ENCODE measurements around the gene SCG3.

The SCG3 gene

GRCh38 chr15:51727141-51727897 lies 46.0 kb downstream of the SCG3 start:
- DNase-seq (ENCODE audit: low read depth, low spot score), result no peak

- no peak for DNase-seq (ENCODE audit: low read depth, low spot score)
Measured at GRCh38 chr15:51731549-51732267, 50.4 kb downstream of the SCG3 start.

GRCh38 chr15:51732646-51733045 lies 51.3 kb downstream of the SCG3 start:
- DNase-seq (ENCODE audit: low read depth, low spot score), result no peak

GRCh38 chr15:51735228-51736010 lies 54.1 kb downstream of the SCG3 start:
- DNase-seq (ENCODE audit: low read depth, low spot score), result no peak

GRCh38 chr15:51736069-51736468 lies 54.8 kb downstream of the SCG3 start:
- DNase-seq (ENCODE audit: low read depth, low spot score), result no peak

GRCh38 chr15:51736751-51737521 lies 55.6 kb downstream of the SCG3 start:
- no peak for DNase-seq (ENCODE audit: low read depth, low spot score)

- DNase-seq (ENCODE audit: low read depth, low spot score), result no peak
Measured at GRCh38 chr15:51737522-51738305, 56.4 kb downstream of the SCG3 start, which contains the start of gene LYSMD2. Gene LYSMD2 (minus strand): TSS chr15:51737655. CDS start chr15:51737622, 33 bp downstream.

- no peak for DNase-seq (ENCODE audit: low read depth, low spot score)
Measured at GRCh38 chr15:51738553-51738952, 57.2 kb downstream of the SCG3 start.

- DNase-seq (ENCODE audit: low read depth, low spot score), result no peak
Measured at GRCh38 chr15:51739061-51739712, 57.9 kb downstream of the SCG3 start.

GRCh38 chr15:51749307-51749706 lies 68.0 kb downstream of the SCG3 start:
- no peak for DNase-seq (ENCODE audit: low read depth, low spot score)

- DNase-seq (ENCODE audit: low read depth, low spot score), result no peak
Measured at GRCh38 chr15:51750186-51750585, 68.9 kb downstream of the SCG3 start.

- no peak for DNase-seq (ENCODE audit: low read depth, low spot score)
Measured at GRCh38 chr15:51750792-51751696, 69.7 kb downstream of the SCG3 start, which contains the start of gene TMOD2. Gene TMOD2 (plus strand): TSS chr15:51751597. CDS start chr15:51766442, 14,845 bp downstream.

- DNase-seq (ENCODE audit: low read depth, low spot score), result no peak
Measured at GRCh38 chr15:51751697-51752683, 70.7 kb downstream of the SCG3 start.

GRCh38 chr15:51752888-51753287 lies 71.6 kb downstream of the SCG3 start:
- no peak for DNase-seq (ENCODE audit: low read depth, low spot score)

GRCh38 chr15:51754267-51754666 lies 73.0 kb downstream of the SCG3 start:
- no peak for DNase-seq (ENCODE audit: low read depth, low spot score)

- DNase-seq (ENCODE audit: low read depth, low spot score), result no peak
Measured at GRCh38 chr15:51755790-51756189, 74.5 kb downstream of the SCG3 start.

- no peak for DNase-seq (ENCODE audit: low read depth, low spot score)
Measured at GRCh38 chr15:51756482-51756881, 75.2 kb downstream of the SCG3 start.

GRCh38 chr15:51757450-51757849 lies 76.1 kb downstream of the SCG3 start:
- no peak for DNase-seq (ENCODE audit: low read depth, low spot score)

All from smooth muscle cell of the brain vasculature (primary cell).